ENCODE measurements around the gene PRKCE.

DNA sequence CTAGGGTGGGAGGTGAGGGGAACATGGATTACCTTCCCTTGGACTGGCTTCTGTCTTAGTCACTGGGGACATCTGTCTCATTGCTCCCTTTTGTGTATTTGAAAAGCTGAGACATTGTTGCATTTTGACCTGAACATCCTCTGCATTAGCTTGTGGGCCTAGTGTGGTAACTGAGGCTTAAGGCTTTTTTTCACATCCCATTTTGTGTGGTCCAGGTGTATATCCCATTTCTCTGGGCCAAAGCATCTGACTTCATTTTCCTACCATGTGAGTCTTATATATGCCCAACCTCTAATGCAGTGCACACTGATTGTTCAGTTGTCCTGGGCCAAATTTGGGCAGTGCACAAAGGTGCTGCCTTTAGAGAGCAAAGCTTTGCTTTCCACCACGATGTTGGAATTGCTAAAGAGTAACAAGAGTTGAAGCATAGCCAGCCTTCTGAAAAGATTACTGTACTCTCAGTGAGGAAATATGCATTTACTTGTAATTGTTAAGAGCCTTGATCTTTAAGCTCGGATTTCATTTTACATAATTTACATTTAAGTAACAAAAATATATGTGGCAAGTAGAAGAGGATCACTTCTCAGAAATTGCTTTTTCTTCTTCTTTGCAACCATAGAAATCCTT is 13.3 kb downstream of the PRKCE start:
- no peak for TF ChIP-seq CTCF (IDR thresholded peaks at IDR 0.05)
- TF ChIP-seq POLR2A (IDR thresholded peaks at IDR 0.05): no peak
